HG02840 (cell line): ENCODE data around the gene CCDC43.
"Not testable (repeated sequence)": the region's sequence is repeated elsewhere in the genome, so short reads cannot be mapped to it uniquely, and the experiment has no call there.

ENCODE experiments used
- ATAC-seq: cut with Tn5 transposase; IDR thresholded peaks from one replicate; pipeline ENCODE4 v1.9.1; 2021; ENCODE audit warnings: mild to moderate bottlenecking, moderate library complexity, moderate number of reproducible peaks; ENCODE audit not compliant: unreplicated experiment, low FRiP score

The CCDC43 gene

GRCh38 chr17:44672479-44673093 lies 17.0 kb downstream of the CCDC43 start:
- no peak for ATAC-seq

GRCh38 chr17:44666006-44666405 lies 23.6 kb downstream of the CCDC43 start:
- ATAC-seq: no peak

- no peak for ATAC-seq
These were observed 24.7 kb downstream of the CCDC43 start for GRCh38 chr17:44664867-44665266.

GRCh38 chr17:44663095-44663494 lies 26.5 kb downstream of the CCDC43 start:
- ATAC-seq: no peak

- ATAC-seq: no peak
These were observed 27.7 kb downstream of the CCDC43 start for GRCh38 chr17:44661835-44662234.

GRCh38 chr17:44655983-44656710 lies 33.4 kb downstream of the CCDC43 start, which contains the start of gene MEIOC:
TSS of gene MEIOC (plus strand) at chr17:44656468. CDS start at chr17:44656614, 146 bp downstream.
- ATAC-seq: no peak

- ATAC-seq: no peak
These were observed 35.6 kb downstream of the CCDC43 start for GRCh38 chr17:44653954-44654353.

GRCh38 chr17:44653384-44653783 lies 36.2 kb downstream of the CCDC43 start:
- ATAC-seq: no peak

- ATAC-seq: no peak
These were observed 36.8 kb downstream of the CCDC43 start for GRCh38 chr17:44652727-44653126.

GRCh38 chr17:44651228-44651627 lies 38.3 kb downstream of the CCDC43 start:
- ATAC-seq: no peak

- no peak for ATAC-seq
These were observed 40.6 kb downstream of the CCDC43 start for GRCh38 chr17:44648963-44649362.

GRCh38 chr17:44647736-44648135 lies 41.8 kb downstream of the CCDC43 start:
- ATAC-seq: no peak

- no peak for ATAC-seq
These were observed 43.3 kb downstream of the CCDC43 start for GRCh38 chr17:44646280-44646679.

- no peak for ATAC-seq
These were observed 44.2 kb downstream of the CCDC43 start for GRCh38 chr17:44645341-44645740.

- ATAC-seq: no peak
These were observed 46.7 kb downstream of the CCDC43 start for GRCh38 chr17:44642834-44643233.

- no peak for ATAC-seq
These were observed 52.5 kb downstream of the CCDC43 start for GRCh38 chr17:44637066-44637465.

- ATAC-seq: no peak
These were observed 53.0 kb downstream of the CCDC43 start for GRCh38 chr17:44636562-44636961.

- ATAC-seq: not testable (repeated sequence)
These were observed 55.2 kb downstream of the CCDC43 start for GRCh38 chr17:44634401-44634800.

- no peak for ATAC-seq
These were observed 55.6 kb downstream of the CCDC43 start for GRCh38 chr17:44633998-44634397.

GRCh38 chr17:44630703-44631102 lies 58.9 kb downstream of the CCDC43 start:
- ATAC-seq: no peak

- no peak for ATAC-seq
These were observed 60.3 kb downstream of the CCDC43 start for GRCh38 chr17:44629314-44629713.
